T-cell (primary cell): Measurements from ENCODE around the gene TRAF5. TPM values are rescaled to one million over a fixed set of nuclear protein-coding genes. Genes with fewer than 3 reads are reported as not detected.
A peak's percentile ranks its signal among the peaks of the same experiment; 100 is the strongest.

Source experiments
- ATAC-seq, 4 experiments: fragments of 200-7000 bp in 3 of 4; fragments of 150-1000 bp in 1 of 4; cut with Tn5 transposase; replicated peaks in 1 of 4; 1 replicate in 3 of 4; 2 replicates in 1 of 4; pipeline ENCODE4 v1.10.0; 2021; ENCODE audit warnings: moderate library complexity in 3 of 4, mild to moderate bottlenecking in 2 of 4, moderate number of reproducible peaks in 1 of 4
- CTCF ChIA-PET, 2 donors: fragments of 300-600 bp; sonication (Branson Sonifier 250); formaldehyde crosslinking; loops; one replicate each; lab custom pipeline; 2022; ENCODE audit warnings: antibody characterized with exemption in 2 of 2; lab: Charles Lee
- POLR2A ChIA-PET, 2 donors: fragments of 300-600 bp; sonication (Branson Sonifier 250); formaldehyde crosslinking; loops; one replicate each; lab custom pipeline; 2022; ENCODE audit warnings: antibody characterized with exemption in 2 of 2; lab: Charles Lee
- DNase-seq, 35 experiments: peaks; one replicate each; pipeline versions ENCODE4 v3.0.0 to v3.0.0-alpha.2; 2013 to 2023
- H3K27ac ChIP-seq: one replicate; pipeline ENCODE4 v1.5.1; 2013; ENCODE audit warnings: low read length
- H3K27me3 ChIP-seq, 2 experiments: replicated peaks in 1 of 2; 1 replicate in 1 of 2; 2 replicates in 1 of 2; pipeline versions ENCODE4 v1.6.1 to v1.7.0; 2013; ENCODE audit warnings: low read length in 1 of 2, mixed read lengths in 1 of 2; ENCODE audit not compliant: control insufficient read depth in 2 of 2, insufficient read depth in 2 of 2; ENCODE audit errors: extremely low read depth in 1 of 2
- H3K36me3 ChIP-seq, 2 donors: 1 replicate in 1 of 2; 2 replicates in 1 of 2; pipeline versions ENCODE4 v1.6.1 to v1.7.0; 2013; ENCODE audit warnings: low read length in 1 of 2; ENCODE audit not compliant: control insufficient read depth in 2 of 2, insufficient read depth in 1 of 2; ENCODE audit errors: extremely low read depth in 1 of 2
- H3K4me1 ChIP-seq, 2 experiments: 1 replicate in 1 of 2; 2 replicates in 1 of 2; pipeline versions ENCODE4 v1.6.1 to v1.7.0; 2013; ENCODE audit warnings: low read length in 2 of 2, mixed read lengths in 1 of 2; ENCODE audit not compliant: insufficient read depth in 2 of 2, control insufficient read depth in 1 of 2; ENCODE audit errors: extremely low read depth in 1 of 2
- H3K4me3 ChIP-seq, 2 donors: 1 replicate in 1 of 2; 2 replicates in 1 of 2; pipeline versions ENCODE4 v1.5.1 to v1.7.0; 2013; ENCODE audit warnings: mild to moderate bottlenecking in 2 of 2, low read length in 1 of 2, moderate library complexity in 1 of 2; ENCODE audit not compliant: control insufficient read depth in 1 of 2; ENCODE audit errors: extremely low read depth in 1 of 2
- H3K9me3 ChIP-seq: 2 replicates; pipeline ENCODE4 v1.7.0; 2013
- H3K27ac Mint-ChIP-seq, 2 donors: one replicate each; pipeline ENCODE4 v1.8.0; 2020 to 2021; ENCODE audit warnings: mild to moderate bottlenecking in 2 of 2, mixed read lengths in 2 of 2
- H3K27me3 Mint-ChIP-seq, 2 donors: one replicate each; pipeline ENCODE4 v1.8.0; 2021 to 2022; ENCODE audit warnings: mixed read lengths in 2 of 2
- H3K36me3 Mint-ChIP-seq: one replicate; pipeline ENCODE4 v1.8.0; 2021; ENCODE audit warnings: mixed read lengths
- H3K4me1 Mint-ChIP-seq, 3 donors: one replicate each; pipeline ENCODE4 v1.8.0; 2020 to 2022; ENCODE audit warnings: mixed read lengths in 3 of 3, mild to moderate bottlenecking in 1 of 3
- H3K4me3 Mint-ChIP-seq, 3 donors: one replicate each; pipeline ENCODE4 v1.8.0; 2020 to 2022; ENCODE audit warnings: mild to moderate bottlenecking in 3 of 3, mixed read lengths in 3 of 3, moderate library complexity in 3 of 3
- H3K9me3 Mint-ChIP-seq, 3 donors: one replicate each; pipeline ENCODE4 v1.8.0; 2020 to 2022; ENCODE audit warnings: mixed read lengths in 3 of 3
- WGBS: methylation state at CpG from one replicate; pipeline ENCODE4 v1.1.5; 2013; ENCODE audit warnings: missing lambda C conversion rate; ENCODE audit not compliant: insufficient coverage; 5-methylcytosine and 5-hydroxymethylcytosine counted together
- total RNA-seq, 35 experiments: library from RNA in 6 of 35; stranded (reverse) in 6 of 35; fragments of 120-200 nt in 1 of 35; gene quantifications; one replicate each; pipeline versions ENCODE4 v1.2.1 to v1.2.4 and lab custom pipeline; 2013 to 2026

TRAF5 gene
- total RNA-seq, 5 donors from 2014 or later (not counting 1 experiment from before 2014, with no cell fraction given) = 49.5 to 64.5 (median 57.2) TPM

GRCh38 chr1:211358685-211359084, 32.1 kb downstream of the TRAF5 start:
- H3K27me3 Mint-ChIP-seq = no peaks in the 10 kb centered on the region
- WGBS = no CpG with 5 or more reads among the region's 1 CpG
- H3K27ac Mint-ChIP-seq = no peak overlapping the region
- H3K36me3 Mint-ChIP-seq = peaks cover 38% of the 10 kb centered on the region
- DNase-seq (no peak), ATAC-seq (no peak)
- Histone ChIP-seq H3K36me3 (peaks cover 2 to 57% of the 10 kb centered on the region in 2 donors), H3K27me3 (no peaks in the 10 kb centered on the region), H3K27ac (no peak overlapping the region), H3K4me3 (no peak overlapping the region), H3K9me3 (no peaks in the 10 kb centered on the region), H3K4me1 (peaks cover under 1 to 8% of the 10 kb centered on the region in 2 experiments)
- ChIA-PET CTCF (interaction anchor here in 1 of 2 donors (0.6 kb wide), 1 partner anchor 35 kb away, joined by 3 read pairs; no protein-coding TSS in a partner anchor), POLR2A (no interaction called here)
- H3K4me3 Mint-ChIP-seq = no peak overlapping the region
- H3K4me1 Mint-ChIP-seq = peaks cover 21 to 28% (median 27%) of the 10 kb centered on the region in 3 donors
- no peaks in the 10 kb centered on the region for H3K9me3 Mint-ChIP-seq

GRCh38 chr1:211359876-211360275, 33.2 kb downstream of the TRAF5 start:
- no peak overlapping the region for H3K27ac ChIP-seq
- H3K4me1 Mint-ChIP-seq = peaks cover 9 to 18% (median 15%) of the 10 kb centered on the region in 3 donors
- H3K27ac Mint-ChIP-seq = peak overlapping the region; percentile 82 to 86
- ATAC-seq (peak in 1 of 4 experiments; percentile 37), DNase-seq (no peak)
- peaks cover 40% of the 10 kb centered on the region for H3K36me3 Mint-ChIP-seq
- WGBS = no CpG with 5 or more reads among the region's 3 CpGs
- no peak overlapping the region for H3K4me3 Mint-ChIP-seq
- H3K4me3 ChIP-seq = no peak overlapping the region
- H3K27me3 Mint-ChIP-seq = no peaks in the 10 kb centered on the region
- ChIA-PET CTCF (no interaction called here), POLR2A (no interaction called here)
- no peaks in the 10 kb centered on the region for H3K27me3 ChIP-seq
- H3K4me1 ChIP-seq = no peaks in the 10 kb centered on the region
- H3K9me3 Mint-ChIP-seq = no peaks in the 10 kb centered on the region
- H3K9me3 ChIP-seq = no peaks in the 10 kb centered on the region
- H3K36me3 ChIP-seq = peaks cover 2 to 62% of the 10 kb centered on the region in 2 donors

- CTCF ChIA-PET = no interaction called here
- peaks cover 5 to 66% of the 10 kb centered on the region in 2 donors for H3K36me3 ChIP-seq
- H3K27ac ChIP-seq = no peak overlapping the region
- Mint-ChIP-seq H3K27me3 (no peaks in the 10 kb centered on the region), H3K27ac (no peak overlapping the region), H3K4me1 (peaks cover 9 to 11% (median 10%) of the 10 kb centered on the region in 3 donors), H3K9me3 (no peaks in the 10 kb centered on the region), H3K36me3 (peaks cover 44% of the 10 kb centered on the region), H3K4me3 (no peak overlapping the region)
- DNase-seq (no peak), ATAC-seq (no peak)
- no peaks in the 10 kb centered on the region for H3K27me3 ChIP-seq
- no peak overlapping the region for H3K4me3 ChIP-seq
- H3K4me1 ChIP-seq = no peaks in the 10 kb centered on the region
- no peaks in the 10 kb centered on the region for H3K9me3 ChIP-seq
- POLR2A ChIA-PET = no interaction called here
- no CpG with 5 or more reads among the region's 1 CpG for WGBS
Observed at GRCh38 chr1:211361202-211361601, 34.6 kb downstream of the TRAF5 start.

GRCh38 chr1:211369640-211370039, 43.0 kb downstream of the TRAF5 start:
- Mint-ChIP-seq H3K27ac (peak overlapping the region; percentile 13 to 62), H3K36me3 (peaks cover 51% of the 10 kb centered on the region)
- H3K36me3 ChIP-seq = peaks cover 8 to 74% of the 10 kb centered on the region in 2 donors

GRCh38 chr1:211370669-211371068, 44.0 kb downstream of the TRAF5 start:
- H3K27me3 Mint-ChIP-seq = no peaks in the 10 kb centered on the region
- H3K36me3 Mint-ChIP-seq = peaks cover 53% of the 10 kb centered on the region
- no peak for ATAC-seq
- CTCF ChIA-PET = no interaction called here
- WGBS = no CpG with 5 or more reads among the region's 2 CpGs
- Histone ChIP-seq H3K9me3 (no peaks in the 10 kb centered on the region), H3K4me1 (no peaks in the 10 kb centered on the region), H3K4me3 (no peak overlapping the region), H3K36me3 (peaks cover 8 to 72% of the 10 kb centered on the region in 2 donors), H3K27me3 (no peaks in the 10 kb centered on the region), H3K27ac (no peak overlapping the region)
- POLR2A ChIA-PET = no interaction called here
- H3K9me3 Mint-ChIP-seq = no peaks in the 10 kb centered on the region
- DNase-seq = no peak
- peak overlapping the region; percentile 37 to 75 for H3K27ac Mint-ChIP-seq
- H3K4me3 Mint-ChIP-seq = no peak overlapping the region
- peaks cover 2 to 17% (median 6%) of the 10 kb centered on the region in 3 donors for H3K4me1 Mint-ChIP-seq

More at GRCh38 chr1:211369640-211370039, 43.0 kb downstream of the TRAF5 start:
- no peaks in the 10 kb centered on the region for H3K27me3 ChIP-seq
- DNase-seq (no peak), ATAC-seq (no peak)
- no peaks in the 10 kb centered on the region for H3K4me1 ChIP-seq
- H3K4me1 Mint-ChIP-seq = peaks cover 2 to 17% (median 6%) of the 10 kb centered on the region in 3 donors
- H3K27ac ChIP-seq = no peak overlapping the region
- H3K27me3 Mint-ChIP-seq = no peaks in the 10 kb centered on the region
- no peak overlapping the region for H3K4me3 Mint-ChIP-seq
- CTCF ChIA-PET = no interaction called here
- POLR2A ChIA-PET = no interaction called here
- no peak overlapping the region for H3K4me3 ChIP-seq
- H3K9me3 Mint-ChIP-seq = no peaks in the 10 kb centered on the region
- WGBS = no CpG with 5 or more reads among the region's 9 CpGs
- H3K9me3 ChIP-seq = no peaks in the 10 kb centered on the region

- no peak overlapping the region for H3K4me3 ChIP-seq
- no peaks in the 10 kb centered on the region for H3K9me3 ChIP-seq
- DNase-seq = no peak
- POLR2A ChIA-PET = interaction anchor here in 1 of 2 donors (0.6 kb wide), 1 partner anchor 141 kb away, joined by 3 read pairs; no protein-coding TSS in a partner anchor
- ATAC-seq = no peak
- H3K4me1 Mint-ChIP-seq = peaks cover 2 to 17% (median 7%) of the 10 kb centered on the region in 3 donors
- H3K27ac Mint-ChIP-seq = peak overlapping the region; percentile 2 to 68
- H3K36me3 ChIP-seq = peaks cover 10 to 68% of the 10 kb centered on the region in 2 donors
- H3K4me3 Mint-ChIP-seq = no peak overlapping the region
- peaks cover 53% of the 10 kb centered on the region for H3K36me3 Mint-ChIP-seq
- H3K4me1 ChIP-seq = no peaks in the 10 kb centered on the region
- WGBS = no CpG with 5 or more reads among the region's 1 CpG
- H3K9me3 Mint-ChIP-seq = no peaks in the 10 kb centered on the region
- CTCF ChIA-PET = interaction anchor here (0.7 kb wide), 2 partner anchors 51 to 1076 kb away, joined by 4 to 11 read pairs; no protein-coding TSS in a partner anchor
- no peak overlapping the region for H3K27ac ChIP-seq
- H3K27me3 Mint-ChIP-seq = no peaks in the 10 kb centered on the region
- no peaks in the 10 kb centered on the region for H3K27me3 ChIP-seq
Observed at GRCh38 chr1:211371406-211372105, 44.9 kb downstream of the TRAF5 start.
